ENCODE data around the gene PATJ.

PATJ gene

GRCh38 chr1:62224182-62224581, 481.9 kb downstream of the PATJ start:
- Histone ChIP-seq H3K4me2 (ENCODE audit: low read depth, low read length, poor library complexity, severe bottlenecking) (no peak overlapping the region), H4K20me1 (ENCODE audit: insufficient read depth, low read length, poor library complexity, severe bottlenecking) (no peaks in the 10 kb centered on the region), H3K4me3 (ENCODE audit: low read length, poor library complexity, severe bottlenecking) (no peak overlapping the region), H3F3A (ENCODE audit: low read depth) (no peaks in the 10 kb centered on the region), H3K9me2 (replicated peaks; ENCODE audit: low read depth, low read length) (no peaks in the 10 kb centered on the region), H3K27me3 (ENCODE audit: insufficient read depth, low read length, poor library complexity, severe bottlenecking) (no peaks in the 10 kb centered on the region), H3K4me1 (ENCODE audit: insufficient read depth, low read length, poor library complexity, severe bottlenecking) (no peaks in the 10 kb centered on the region), H3K9me3 (ENCODE audit: insufficient read depth, low read depth, low read length) (no peaks in the 10 kb centered on the region), H2AFZ (ENCODE audit: low read length) (no peak overlapping the region), H3K9ac (ENCODE audit: low read depth, low read length, poor library complexity, severe bottlenecking) (no peak overlapping the region), H3K79me2 (ENCODE audit: insufficient read depth, low read length) (no peaks in the 10 kb centered on the region), H3K36me3 (ENCODE audit: insufficient read depth, low read length) (no peaks in the 10 kb centered on the region)
- TF ChIP-seq, protein P1, sequence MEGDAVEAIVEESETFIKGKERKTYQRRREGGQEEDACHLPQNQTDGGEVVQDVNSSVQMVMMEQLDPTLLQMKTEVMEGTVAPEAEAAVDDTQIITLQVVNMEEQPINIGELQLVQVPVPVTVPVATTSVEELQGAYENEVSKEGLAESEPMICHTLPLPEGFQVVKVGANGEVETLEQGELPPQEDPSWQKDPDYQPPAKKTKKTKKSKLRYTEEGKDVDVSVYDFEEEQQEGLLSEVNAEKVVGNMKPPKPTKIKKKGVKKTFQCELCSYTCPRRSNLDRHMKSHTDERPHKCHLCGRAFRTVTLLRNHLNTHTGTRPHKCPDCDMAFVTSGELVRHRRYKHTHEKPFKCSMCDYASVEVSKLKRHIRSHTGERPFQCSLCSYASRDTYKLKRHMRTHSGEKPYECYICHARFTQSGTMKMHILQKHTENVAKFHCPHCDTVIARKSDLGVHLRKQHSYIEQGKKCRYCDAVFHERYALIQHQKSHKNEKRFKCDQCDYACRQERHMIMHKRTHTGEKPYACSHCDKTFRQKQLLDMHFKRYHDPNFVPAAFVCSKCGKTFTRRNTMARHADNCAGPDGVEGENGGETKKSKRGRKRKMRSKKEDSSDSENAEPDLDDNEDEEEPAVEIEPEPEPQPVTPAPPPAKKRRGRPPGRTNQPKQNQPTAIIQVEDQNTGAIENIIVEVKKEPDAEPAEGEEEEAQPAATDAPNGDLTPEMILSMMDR (conservative IDR thresholded peaks at IDR 0.05; ENCODE audit: low read length) = no peak
- no peak for TF ChIP-seq EZH2phosphoT487 (IDR thresholded peaks at IDR 0.05; ENCODE audit: borderline replicate concordance)

GRCh38 chr1:62227496-62227895, 485.2 kb downstream of the PATJ start:
- Histone ChIP-seq H3K4me1 (ENCODE audit: insufficient read depth, low read length, poor library complexity, severe bottlenecking) (no peaks in the 10 kb centered on the region), H3K9ac (ENCODE audit: low read depth, low read length, poor library complexity, severe bottlenecking) (no peak overlapping the region), H3K79me2 (ENCODE audit: insufficient read depth, low read length) (no peaks in the 10 kb centered on the region), H3K4me3 (ENCODE audit: low read length, poor library complexity, severe bottlenecking) (no peak overlapping the region), H3K4me2 (ENCODE audit: low read depth, low read length, poor library complexity, severe bottlenecking) (no peak overlapping the region), H3K9me3 (ENCODE audit: insufficient read depth, low read depth, low read length) (no peaks in the 10 kb centered on the region), H3K9me2 (replicated peaks; ENCODE audit: low read depth, low read length) (no peaks in the 10 kb centered on the region), H3K27me3 (ENCODE audit: insufficient read depth, low read length, poor library complexity, severe bottlenecking) (no peaks in the 10 kb centered on the region), H4K20me1 (ENCODE audit: insufficient read depth, low read length, poor library complexity, severe bottlenecking) (no peaks in the 10 kb centered on the region), H2AFZ (ENCODE audit: low read length) (no peak overlapping the region), H3K36me3 (ENCODE audit: insufficient read depth, low read length) (no peaks in the 10 kb centered on the region), H3F3A (ENCODE audit: low read depth) (no peaks in the 10 kb centered on the region)
- TF ChIP-seq, protein P1 (conservative IDR thresholded peaks at IDR 0.05; ENCODE audit: low read length) = no peak
- no peak for TF ChIP-seq EZH2phosphoT487 (IDR thresholded peaks at IDR 0.05; ENCODE audit: borderline replicate concordance)

All from Loucy (cell line).